Nephron progenitor cell (in vitro differentiated cells): ENCODE measurements around the gene GJB5.

Source experiments
- DNase-seq: peaks from one replicate; pipeline ENCODE4 v3.0.0; 2021
- H3K27ac Mint-ChIP-seq: 2 replicates; pipeline ENCODE4 v1.8.0; 2021; ENCODE audit warnings: mild to moderate bottlenecking, moderate library complexity, mixed read lengths
- H3K27me3 Mint-ChIP-seq: 2 replicates; pipeline ENCODE4 v1.8.0; 2021; ENCODE audit warnings: mild to moderate bottlenecking, low read depth, mixed read lengths; ENCODE audit not compliant: poor library complexity
- H3K36me3 Mint-ChIP-seq: 2 replicates; pipeline ENCODE4 v1.8.0; 2021; ENCODE audit warnings: low read depth, mixed read lengths
- H3K4me1 Mint-ChIP-seq: 2 replicates; pipeline ENCODE4 v1.8.0; 2021; ENCODE audit warnings: mixed read lengths
- H3K4me3 Mint-ChIP-seq: 2 replicates; pipeline ENCODE4 v1.8.0; 2021; ENCODE audit warnings: mild to moderate bottlenecking, moderate library complexity, mixed read lengths
- H3K9me3 Mint-ChIP-seq: 2 replicates; pipeline ENCODE4 v1.8.0; 2021; ENCODE audit warnings: mild to moderate bottlenecking, moderate library complexity, mixed read lengths
- TF ChIP-seq, protein P1 (sequence below): fragments of 200-600 bp; sonication (generic); IDR thresholded peaks from 2 replicates; pipeline ENCODE4 v1.5.0; 2021; ENCODE audit warnings: antibody characterized with exemption

Gene GJB5

DNA sequence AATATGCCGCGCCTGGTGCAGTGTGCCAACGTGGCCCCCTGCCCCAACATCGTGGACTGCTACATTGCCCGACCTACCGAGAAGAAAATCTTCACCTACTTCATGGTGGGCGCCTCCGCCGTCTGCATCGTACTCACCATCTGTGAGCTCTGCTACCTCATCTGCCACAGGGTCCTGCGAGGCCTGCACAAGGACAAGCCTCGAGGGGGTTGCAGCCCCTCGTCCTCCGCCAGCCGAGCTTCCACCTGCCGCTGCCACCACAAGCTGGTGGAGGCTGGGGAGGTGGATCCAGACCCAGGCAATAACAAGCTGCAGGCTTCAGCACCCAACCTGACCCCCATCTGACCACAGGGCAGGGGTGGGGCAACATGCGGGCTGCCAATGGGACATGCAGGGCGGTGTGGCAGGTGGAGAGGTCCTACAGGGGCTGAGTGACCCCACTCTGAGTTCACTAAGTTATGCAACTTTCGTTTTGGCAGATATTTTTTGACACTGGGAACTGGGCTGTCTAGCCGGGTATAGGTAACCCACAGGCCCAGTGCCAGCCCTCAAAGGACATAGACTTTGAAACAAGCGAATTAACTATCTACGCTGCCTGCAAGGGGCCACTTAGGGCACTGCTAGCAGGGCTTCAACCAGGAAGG, 30.5 kb downstream of the GJB5 start:
- Mint-ChIP-seq H3K36me3 (no peaks in the 10 kb centered on the region), H3K27ac (no peak overlapping the region), H3K4me1 (no peaks in the 10 kb centered on the region), H3K4me3 (no peak overlapping the region), H3K27me3 (peaks cover 80% of the 10 kb centered on the region), H3K9me3 (no peaks in the 10 kb centered on the region)
- DNase-seq, result no peak
- TF ChIP-seq, protein P1, sequence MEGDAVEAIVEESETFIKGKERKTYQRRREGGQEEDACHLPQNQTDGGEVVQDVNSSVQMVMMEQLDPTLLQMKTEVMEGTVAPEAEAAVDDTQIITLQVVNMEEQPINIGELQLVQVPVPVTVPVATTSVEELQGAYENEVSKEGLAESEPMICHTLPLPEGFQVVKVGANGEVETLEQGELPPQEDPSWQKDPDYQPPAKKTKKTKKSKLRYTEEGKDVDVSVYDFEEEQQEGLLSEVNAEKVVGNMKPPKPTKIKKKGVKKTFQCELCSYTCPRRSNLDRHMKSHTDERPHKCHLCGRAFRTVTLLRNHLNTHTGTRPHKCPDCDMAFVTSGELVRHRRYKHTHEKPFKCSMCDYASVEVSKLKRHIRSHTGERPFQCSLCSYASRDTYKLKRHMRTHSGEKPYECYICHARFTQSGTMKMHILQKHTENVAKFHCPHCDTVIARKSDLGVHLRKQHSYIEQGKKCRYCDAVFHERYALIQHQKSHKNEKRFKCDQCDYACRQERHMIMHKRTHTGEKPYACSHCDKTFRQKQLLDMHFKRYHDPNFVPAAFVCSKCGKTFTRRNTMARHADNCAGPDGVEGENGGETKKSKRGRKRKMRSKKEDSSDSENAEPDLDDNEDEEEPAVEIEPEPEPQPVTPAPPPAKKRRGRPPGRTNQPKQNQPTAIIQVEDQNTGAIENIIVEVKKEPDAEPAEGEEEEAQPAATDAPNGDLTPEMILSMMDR, result no peak

DNA sequence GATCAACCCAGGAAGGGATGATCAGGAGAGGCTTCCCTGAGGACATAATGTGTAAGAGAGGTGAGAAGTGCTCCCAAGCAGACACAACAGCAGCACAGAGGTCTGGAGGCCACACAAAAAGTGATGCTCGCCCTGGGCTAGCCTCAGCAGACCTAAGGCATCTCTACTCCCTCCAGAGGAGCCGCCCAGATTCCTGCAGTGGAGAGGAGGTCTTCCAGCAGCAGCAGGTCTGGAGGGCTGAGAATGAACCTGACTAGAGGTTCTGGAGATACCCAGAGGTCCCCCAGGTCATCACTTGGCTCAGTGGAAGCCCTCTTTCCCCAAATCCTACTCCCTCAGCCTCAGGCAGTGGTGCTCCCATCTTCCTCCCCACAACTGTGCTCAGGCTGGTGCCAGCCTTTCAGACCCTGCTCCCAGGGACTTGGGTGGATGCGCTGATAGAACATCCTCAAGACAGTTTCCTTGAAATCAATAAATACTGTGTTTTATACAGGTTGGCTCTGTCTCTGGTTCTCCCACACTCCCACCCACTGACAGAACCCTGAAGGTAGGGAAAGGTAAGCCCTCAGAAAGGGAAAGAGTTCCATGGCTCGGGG, 31.1 kb downstream of the GJB5 start:
- Mint-ChIP-seq H3K36me3 (no peaks in the 10 kb centered on the region), H3K27ac (no peak overlapping the region), H3K4me1 (no peaks in the 10 kb centered on the region), H3K4me3 (no peak overlapping the region), H3K27me3 (peaks cover 80% of the 10 kb centered on the region), H3K9me3 (no peaks in the 10 kb centered on the region)
- DNase-seq, result no peak
- TF ChIP-seq, protein P1, result no peak

DNA sequence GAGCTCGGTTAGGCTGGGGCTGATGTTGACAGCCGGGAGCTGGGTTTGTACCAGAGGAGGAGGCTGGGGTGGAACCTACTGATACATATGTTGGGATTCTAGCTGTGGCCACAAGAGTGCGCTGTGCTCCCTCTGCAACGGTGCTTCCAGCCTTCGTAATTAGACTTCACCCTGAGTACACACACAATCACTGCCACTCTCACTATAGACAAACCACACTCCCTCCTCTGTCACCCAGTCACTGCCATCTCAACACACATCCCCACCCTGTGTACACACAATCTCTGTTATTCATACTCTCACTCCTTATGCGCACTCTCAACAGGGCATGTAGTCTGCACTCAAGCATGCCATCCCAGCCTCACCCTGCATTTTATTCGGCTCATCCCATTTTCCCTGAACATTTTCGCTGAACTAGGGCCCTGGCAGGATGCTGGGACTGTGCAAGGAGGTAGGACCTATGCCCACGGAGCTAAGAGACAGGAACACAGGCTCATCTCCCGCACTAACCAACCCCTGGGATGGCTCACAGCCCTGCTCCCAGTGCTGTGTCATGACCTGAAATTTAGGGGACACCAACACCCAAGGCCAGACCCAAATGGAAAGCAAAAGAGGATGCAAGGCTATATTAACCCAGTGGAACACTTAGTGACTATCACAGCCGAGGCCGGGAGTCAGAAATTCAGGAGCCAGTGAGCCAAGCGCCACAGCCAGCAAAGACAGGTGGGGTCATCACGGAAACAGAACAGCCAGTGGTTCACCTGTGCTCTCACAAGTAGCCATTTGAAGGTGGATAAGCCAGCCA, 31.9 kb downstream of the GJB5 start:
- TF ChIP-seq, protein P1, result peak; percentile 84
- Mint-ChIP-seq H3K4me3 (no peak overlapping the region), H3K36me3 (no peaks in the 10 kb centered on the region), H3K4me1 (no peaks in the 10 kb centered on the region), H3K27ac (no peak overlapping the region), H3K9me3 (no peaks in the 10 kb centered on the region), H3K27me3 (peaks cover 82% of the 10 kb centered on the region)
- DNase-seq, result peak; percentile 71

DNA sequence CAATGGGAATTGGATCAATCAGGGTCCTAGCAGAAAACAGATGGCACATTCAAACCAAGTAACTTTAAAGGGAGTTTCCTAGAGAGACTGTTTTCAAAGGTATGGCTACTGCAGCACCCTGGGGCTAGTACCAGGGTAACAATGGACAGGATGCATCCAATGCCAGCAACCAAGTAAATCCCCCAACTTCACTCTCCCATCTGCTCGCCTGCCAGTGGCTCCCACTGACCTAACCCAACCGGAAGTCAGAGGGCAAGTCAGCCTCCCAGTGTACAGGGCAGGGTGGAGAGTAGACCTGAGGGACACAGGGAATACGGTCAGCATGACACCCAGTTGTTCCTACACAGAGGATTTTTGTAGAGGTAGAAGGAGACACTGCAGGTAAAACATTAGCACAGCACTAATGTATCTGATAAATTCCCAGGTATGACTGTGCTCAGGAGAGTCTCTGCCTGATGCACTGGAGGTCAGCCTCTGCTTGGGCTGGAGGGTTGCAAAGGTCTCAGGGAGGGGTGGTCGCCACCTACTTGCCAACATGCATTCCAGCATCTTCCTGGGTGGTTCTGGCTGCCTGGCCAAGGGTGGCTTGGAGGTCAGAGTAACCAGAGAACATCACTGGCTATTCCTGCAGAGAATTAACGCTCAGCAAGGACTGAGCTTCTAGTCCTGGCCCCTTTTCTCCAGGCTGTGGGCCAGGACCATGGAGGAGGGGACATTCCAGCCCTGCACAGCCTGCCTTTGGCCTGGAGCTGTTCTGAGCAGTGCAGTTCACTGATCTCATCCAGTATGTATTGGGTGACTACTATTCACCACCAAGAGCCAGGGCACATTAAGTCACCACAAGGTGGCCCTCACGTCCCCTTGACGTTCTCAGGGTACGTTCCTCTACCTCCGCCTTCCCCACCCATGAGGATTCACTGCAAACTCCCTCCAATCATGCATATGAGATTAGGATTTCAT, 32.9 kb downstream of the GJB5 start:
- H3K9me3 Mint-ChIP-seq, result no peaks in the 10 kb centered on the region
- H3K4me3 Mint-ChIP-seq, result no peak overlapping the region
- peaks cover 8% of the 10 kb centered on the region for H3K4me1 Mint-ChIP-seq
- TF ChIP-seq, protein P1, result no peak
- DNase-seq, result no peak
- H3K36me3 Mint-ChIP-seq, result no peaks in the 10 kb centered on the region
- no peak overlapping the region for H3K27ac Mint-ChIP-seq
- peaks cover 82% of the 10 kb centered on the region for H3K27me3 Mint-ChIP-seq

- no peak overlapping the region for H3K27ac Mint-ChIP-seq
- H3K27me3 Mint-ChIP-seq, result peaks cover 81% of the 10 kb centered on the region
- TF ChIP-seq, protein P1, result no peak
- H3K4me1 Mint-ChIP-seq, result peaks cover 9% of the 10 kb centered on the region
- H3K36me3 Mint-ChIP-seq, result no peaks in the 10 kb centered on the region
- H3K4me3 Mint-ChIP-seq, result no peak overlapping the region
- no peaks in the 10 kb centered on the region for H3K9me3 Mint-ChIP-seq
- no peak for DNase-seq
Measured at GRCh38 chr1:34790985-34791384, 36.1 kb downstream of the GJB5 start.
